Loucy (cell line): Measurements from ENCODE around the gene FUBP1.

Experiments used
- H2AFZ ChIP-seq: fragments of 200-600 bp; sonication (generic); 2 replicates; pipeline ENCODE4 v1.6.0; 2016; ENCODE audit warnings: antibody characterized with exemption, mild to moderate bottlenecking, low read length, moderate library complexity
- H3F3A ChIP-seq: fragments of 200-600 bp; 2 replicates; pipeline ENCODE4 v1.6.0; 2016; ENCODE audit warnings: antibody characterized with exemption, low read depth, mild to moderate bottlenecking
- H3K27me3 ChIP-seq: fragments of 200-600 bp; sonication (generic); 2 replicates; pipeline ENCODE4 v1.6.1; 2014; ENCODE audit warnings: low read length, mild to moderate bottlenecking; ENCODE audit not compliant: insufficient read depth, poor library complexity, severe bottlenecking
- H3K36me3 ChIP-seq: fragments of 200-600 bp; sonication (generic); 2 replicates; pipeline ENCODE4 v1.6.1; 2016; ENCODE audit warnings: low read length; ENCODE audit not compliant: insufficient read depth
- H3K4me1 ChIP-seq: fragments of 200-600 bp; sonication (generic); 2 replicates; pipeline ENCODE4 v1.5.1; 2014; ENCODE audit warnings: low read length, mild to moderate bottlenecking; ENCODE audit not compliant: insufficient read depth, poor library complexity, severe bottlenecking
- H3K4me2 ChIP-seq: fragments of 200-600 bp; sonication (generic); 2 replicates; pipeline ENCODE4 v1.6.0; 2014; ENCODE audit warnings: antibody characterized with exemption, low read length, low read depth, mild to moderate bottlenecking; ENCODE audit not compliant: poor library complexity, severe bottlenecking
- H3K4me3 ChIP-seq: fragments of 200-600 bp; sonication (generic); 2 replicates; pipeline ENCODE4 v1.5.1; 2014; ENCODE audit warnings: low read length, mild to moderate bottlenecking, mixed read lengths; ENCODE audit not compliant: poor library complexity, severe bottlenecking
- H3K79me2 ChIP-seq: fragments of 200-600 bp; sonication (generic); 2 replicates; pipeline ENCODE4 v1.6.1; 2014; ENCODE audit warnings: low read length; ENCODE audit not compliant: insufficient read depth
- H3K9ac ChIP-seq: fragments of 200-600 bp; sonication (generic); 2 replicates; pipeline ENCODE4 v1.6.0; 2014; ENCODE audit warnings: mild to moderate bottlenecking, low read depth, low read length, moderate library complexity; ENCODE audit not compliant: poor library complexity, severe bottlenecking
- H3K9me2 ChIP-seq: fragments of 200-600 bp; sonication (generic); replicated peaks from 2 replicates; pipeline ENCODE4 v1.6.1; 2016; ENCODE audit warnings: low read depth, low read length, mixed read lengths
- H3K9me3 ChIP-seq: fragments of 200-600 bp; sonication (generic); 2 replicates; pipeline ENCODE4 v1.6.1; 2014; ENCODE audit warnings: mild to moderate bottlenecking, antibody characterized with exemption, low read length, low read depth; ENCODE audit not compliant: insufficient read depth
- H4K20me1 ChIP-seq: fragments of 200-600 bp; sonication (generic); 2 replicates; pipeline ENCODE4 v1.6.0; 2014; ENCODE audit warnings: antibody characterized with exemption, low read length, mild to moderate bottlenecking; ENCODE audit not compliant: insufficient read depth, poor library complexity, severe bottlenecking
- EZH2phosphoT487 ChIP-seq: fragments of 200-600 bp; IDR thresholded peaks from 2 replicates; pipeline ENCODE4 v1.6.1; 2018; ENCODE audit warnings: antibody characterized with exemption, mild to moderate bottlenecking, moderate library complexity, borderline replicate concordance
- TF ChIP-seq, protein P1 (sequence below): fragments of 200-600 bp; sonication (generic); conservative IDR thresholded peaks from 2 replicates; pipeline ENCODE4 v1.5.1; 2014; ENCODE audit warnings: mild to moderate bottlenecking, antibody characterized with exemption, low read length

FUBP1 gene

DNA sequence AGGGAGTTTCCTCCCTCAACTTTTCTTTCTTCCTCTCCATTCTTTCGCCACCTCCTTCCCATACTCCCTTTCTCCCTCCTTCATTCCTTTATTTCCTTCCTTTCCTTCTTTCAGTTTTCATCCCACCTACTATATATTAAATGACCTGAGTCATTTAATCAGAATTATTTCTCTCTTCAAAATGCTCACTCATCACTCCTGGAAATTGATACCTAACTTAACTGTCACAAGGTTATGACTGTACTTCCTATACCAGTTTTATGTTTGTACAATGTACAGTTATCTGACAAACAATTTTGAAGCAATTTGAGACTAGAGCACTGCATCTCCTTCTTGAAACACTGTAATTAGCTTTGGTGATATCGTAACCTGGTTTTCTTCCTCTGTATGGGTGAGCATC is 49.1 kb downstream of the FUBP1 start:
- H3K4me2 ChIP-seq: no peak overlapping the region

DNA sequence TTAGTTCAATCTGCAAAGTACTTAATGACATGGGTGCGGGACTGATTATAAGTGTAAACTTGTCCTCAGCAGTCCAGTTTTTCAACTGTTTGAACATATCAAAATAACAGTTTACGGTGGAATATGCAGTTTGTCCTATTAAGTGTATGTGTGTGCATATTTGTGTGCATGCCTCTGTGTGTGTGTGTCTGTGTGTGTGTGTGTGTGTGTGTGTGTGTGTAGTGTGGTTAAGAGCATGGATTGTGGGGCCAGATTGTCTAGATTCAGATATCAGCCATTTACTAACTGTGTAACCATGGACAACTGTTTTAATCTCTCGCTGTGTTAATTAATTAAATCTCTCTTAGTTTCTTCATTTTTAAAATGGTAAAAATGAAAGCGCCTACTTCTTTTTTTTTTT is 51.5 kb downstream of the FUBP1 start:
- H3K36me3 ChIP-seq: no peaks in the 10 kb centered on the region
- H4K20me1 ChIP-seq: no peaks in the 10 kb centered on the region
- H3K27me3 ChIP-seq: no peaks in the 10 kb centered on the region
- H3K4me3 ChIP-seq: peak overlapping the region; percentile 66
- H3K4me2 ChIP-seq: peak overlapping the region; percentile 56
- H3K9ac ChIP-seq: peak overlapping the region; percentile 40
- H3K9me3 ChIP-seq: no peaks in the 10 kb centered on the region
- H3F3A ChIP-seq: no peaks in the 10 kb centered on the region
- H3K79me2 ChIP-seq: no peaks in the 10 kb centered on the region
- TF ChIP-seq, protein P1, sequence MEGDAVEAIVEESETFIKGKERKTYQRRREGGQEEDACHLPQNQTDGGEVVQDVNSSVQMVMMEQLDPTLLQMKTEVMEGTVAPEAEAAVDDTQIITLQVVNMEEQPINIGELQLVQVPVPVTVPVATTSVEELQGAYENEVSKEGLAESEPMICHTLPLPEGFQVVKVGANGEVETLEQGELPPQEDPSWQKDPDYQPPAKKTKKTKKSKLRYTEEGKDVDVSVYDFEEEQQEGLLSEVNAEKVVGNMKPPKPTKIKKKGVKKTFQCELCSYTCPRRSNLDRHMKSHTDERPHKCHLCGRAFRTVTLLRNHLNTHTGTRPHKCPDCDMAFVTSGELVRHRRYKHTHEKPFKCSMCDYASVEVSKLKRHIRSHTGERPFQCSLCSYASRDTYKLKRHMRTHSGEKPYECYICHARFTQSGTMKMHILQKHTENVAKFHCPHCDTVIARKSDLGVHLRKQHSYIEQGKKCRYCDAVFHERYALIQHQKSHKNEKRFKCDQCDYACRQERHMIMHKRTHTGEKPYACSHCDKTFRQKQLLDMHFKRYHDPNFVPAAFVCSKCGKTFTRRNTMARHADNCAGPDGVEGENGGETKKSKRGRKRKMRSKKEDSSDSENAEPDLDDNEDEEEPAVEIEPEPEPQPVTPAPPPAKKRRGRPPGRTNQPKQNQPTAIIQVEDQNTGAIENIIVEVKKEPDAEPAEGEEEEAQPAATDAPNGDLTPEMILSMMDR: no peak
- TF ChIP-seq EZH2phosphoT487: no peak
- H3K4me1 ChIP-seq: peaks cover 4% of the 10 kb centered on the region
- H3K9me2 ChIP-seq: no peaks in the 10 kb centered on the region
- H2AFZ ChIP-seq: peak overlapping the region; percentile 64; the same call in 1 of the 2 replicates

More for the DNA sequence above, 49.1 kb downstream of the FUBP1 start:
- no peaks in the 10 kb centered on the region for H3K36me3 ChIP-seq
- H3K9me2 ChIP-seq: no peaks in the 10 kb centered on the region
- TF ChIP-seq, protein P1: no peak
- TF ChIP-seq EZH2phosphoT487: no peak
- no peaks in the 10 kb centered on the region for H3F3A ChIP-seq
- H3K27me3 ChIP-seq: no peaks in the 10 kb centered on the region
- no peaks in the 10 kb centered on the region for H3K9me3 ChIP-seq
- H4K20me1 ChIP-seq: no peaks in the 10 kb centered on the region
- no peak overlapping the region for H3K9ac ChIP-seq
- H3K4me3 ChIP-seq: no peak overlapping the region
- no peak overlapping the region for H2AFZ ChIP-seq
- no peaks in the 10 kb centered on the region for H3K79me2 ChIP-seq
- peaks cover 4% of the 10 kb centered on the region for H3K4me1 ChIP-seq

DNA sequence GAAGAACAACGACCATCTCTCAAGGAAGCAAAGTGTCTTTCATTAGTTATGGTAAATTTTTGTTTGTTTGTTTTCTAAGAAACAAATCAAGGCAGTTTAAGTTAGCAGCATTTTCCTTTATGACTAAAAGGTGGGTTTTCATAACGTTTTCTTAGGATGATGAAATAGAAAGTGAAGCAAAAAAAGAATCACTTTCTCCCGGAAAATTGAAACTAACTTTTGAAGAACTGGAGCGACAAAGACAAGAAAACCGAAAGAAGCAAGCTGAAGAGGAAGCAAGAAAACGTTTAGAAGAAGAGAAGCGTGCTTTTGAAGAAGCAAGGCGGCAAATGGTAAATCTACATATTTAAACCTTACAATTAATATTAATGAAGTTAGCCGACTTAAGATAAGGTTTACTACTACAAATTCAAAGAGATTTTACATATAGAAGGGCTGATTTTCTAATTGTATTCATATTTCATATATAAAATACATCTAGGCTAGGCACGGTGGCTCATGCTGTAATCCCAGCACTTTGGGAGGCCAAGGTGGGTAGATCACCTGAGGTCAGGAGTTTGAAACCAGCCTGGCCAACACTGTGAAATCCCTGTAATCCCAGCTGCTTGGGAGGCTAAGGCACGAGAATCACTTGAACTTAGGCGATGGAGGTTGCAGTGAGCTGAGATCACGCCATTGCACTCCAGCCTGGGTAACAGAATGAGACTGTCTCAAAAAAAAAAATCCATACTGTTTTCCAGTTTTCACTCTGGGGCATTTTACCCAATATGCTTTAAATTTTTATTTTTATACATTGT is 52.1 kb downstream of the FUBP1 start:
- peak overlapping the region; percentile 56 for H3K4me2 ChIP-seq
- no peaks in the 10 kb centered on the region for H3K79me2 ChIP-seq
- TF ChIP-seq EZH2phosphoT487: no peak
- TF ChIP-seq, protein P1: no peak
- no peaks in the 10 kb centered on the region for H3K9me2 ChIP-seq
- H3K27me3 ChIP-seq: no peaks in the 10 kb centered on the region
- no peaks in the 10 kb centered on the region for H3K36me3 ChIP-seq
- H4K20me1 ChIP-seq: no peaks in the 10 kb centered on the region
- peak overlapping the region; percentile 66 for H3K4me3 ChIP-seq
- no peaks in the 10 kb centered on the region for H3K9me3 ChIP-seq
- peak overlapping the region; percentile 83 for H2AFZ ChIP-seq
- peak overlapping the region; percentile 40 for H3K9ac ChIP-seq
- H3F3A ChIP-seq: no peaks in the 10 kb centered on the region
- H3K4me1 ChIP-seq: peaks cover 4% of the 10 kb centered on the region
